WI38 (cell line): Measurements from ENCODE around the gene TTLL12.

Experiments
- H3K4me3 ChIP-seq: 2 replicates; pipeline ENCODE4 v1.5.1; 2011; ENCODE audit warnings: low read depth, mild to moderate bottlenecking, control low read depth, low read length
- TF ChIP-seq, protein P1 (sequence below): IDR thresholded peaks from 2 replicates; pipeline ENCODE4 v1.5.1; 2012; ENCODE audit warnings: low read depth, mild to moderate bottlenecking, control low read depth, low read length

The TTLL12 gene

DNA sequence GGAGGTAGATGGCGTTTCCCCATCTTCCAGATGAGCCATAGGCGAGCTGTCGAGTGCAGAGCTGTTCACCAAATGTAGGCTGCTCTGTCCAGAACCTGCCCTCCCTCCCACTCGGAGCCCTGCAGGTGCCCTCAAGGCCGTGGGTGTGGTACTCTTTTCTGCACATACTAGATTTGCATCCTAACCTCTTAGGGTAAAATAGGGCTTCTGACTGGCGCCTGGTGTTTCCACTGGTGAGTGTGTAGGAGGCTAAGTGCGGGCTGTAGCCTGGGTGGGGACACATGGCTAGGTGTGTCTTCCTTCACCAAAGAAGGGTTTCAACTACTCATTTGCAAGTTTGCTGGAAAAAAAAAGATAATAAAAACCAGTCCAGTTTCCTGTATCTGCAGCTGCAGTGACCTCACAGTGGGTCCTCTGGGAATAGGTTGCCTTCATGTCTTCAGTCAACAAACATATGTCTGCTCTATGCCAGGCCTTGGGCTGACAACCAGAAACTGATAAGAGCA is 67.9 kb downstream of the TTLL12 start:
- H3K4me3 ChIP-seq = no peak overlapping the region
- TF ChIP-seq, protein P1, sequence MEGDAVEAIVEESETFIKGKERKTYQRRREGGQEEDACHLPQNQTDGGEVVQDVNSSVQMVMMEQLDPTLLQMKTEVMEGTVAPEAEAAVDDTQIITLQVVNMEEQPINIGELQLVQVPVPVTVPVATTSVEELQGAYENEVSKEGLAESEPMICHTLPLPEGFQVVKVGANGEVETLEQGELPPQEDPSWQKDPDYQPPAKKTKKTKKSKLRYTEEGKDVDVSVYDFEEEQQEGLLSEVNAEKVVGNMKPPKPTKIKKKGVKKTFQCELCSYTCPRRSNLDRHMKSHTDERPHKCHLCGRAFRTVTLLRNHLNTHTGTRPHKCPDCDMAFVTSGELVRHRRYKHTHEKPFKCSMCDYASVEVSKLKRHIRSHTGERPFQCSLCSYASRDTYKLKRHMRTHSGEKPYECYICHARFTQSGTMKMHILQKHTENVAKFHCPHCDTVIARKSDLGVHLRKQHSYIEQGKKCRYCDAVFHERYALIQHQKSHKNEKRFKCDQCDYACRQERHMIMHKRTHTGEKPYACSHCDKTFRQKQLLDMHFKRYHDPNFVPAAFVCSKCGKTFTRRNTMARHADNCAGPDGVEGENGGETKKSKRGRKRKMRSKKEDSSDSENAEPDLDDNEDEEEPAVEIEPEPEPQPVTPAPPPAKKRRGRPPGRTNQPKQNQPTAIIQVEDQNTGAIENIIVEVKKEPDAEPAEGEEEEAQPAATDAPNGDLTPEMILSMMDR = no peak

DNA sequence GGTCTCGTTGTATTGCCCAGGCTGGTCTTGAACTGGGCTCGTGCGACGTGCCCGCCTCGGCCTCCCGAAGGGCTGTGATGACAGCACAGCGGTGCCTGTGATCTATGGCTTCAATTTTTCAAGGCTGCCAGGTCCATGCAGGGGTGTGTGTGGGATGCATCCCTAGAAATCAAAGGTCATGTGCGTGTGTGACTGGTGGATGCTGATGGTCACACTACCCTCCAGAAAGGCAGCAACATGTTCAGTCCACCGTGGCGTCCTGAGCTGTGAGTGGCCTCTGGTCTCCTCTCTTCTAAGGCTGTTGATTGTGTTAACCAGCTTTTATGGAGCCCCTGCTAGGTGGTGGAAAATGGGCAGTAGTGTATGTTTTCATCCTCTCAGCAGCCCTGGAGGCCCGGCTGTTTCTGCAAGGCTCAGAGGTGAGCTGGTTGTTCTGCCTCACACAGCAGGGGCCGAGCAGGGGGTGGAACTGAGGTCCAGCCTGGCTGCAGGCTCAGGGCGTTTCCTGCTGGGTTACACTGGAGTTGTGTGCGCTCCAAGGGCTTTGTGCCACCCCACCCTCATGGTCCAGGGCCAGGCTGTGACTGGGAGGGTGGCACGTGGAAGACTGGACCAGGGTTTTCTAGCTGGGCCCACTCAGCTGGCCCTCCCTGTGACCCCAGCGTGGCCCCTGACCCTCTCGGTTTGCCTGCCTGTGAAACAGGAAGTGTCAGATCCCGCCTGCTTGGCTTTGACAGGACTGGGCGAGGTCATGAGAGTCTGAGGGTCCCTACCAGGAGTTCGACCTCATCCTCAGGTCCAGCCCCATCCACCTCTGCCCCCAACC is 68.7 kb downstream of the TTLL12 start:
- TF ChIP-seq, protein P1 = no peak
- H3K4me3 ChIP-seq = no peak overlapping the region

DNA sequence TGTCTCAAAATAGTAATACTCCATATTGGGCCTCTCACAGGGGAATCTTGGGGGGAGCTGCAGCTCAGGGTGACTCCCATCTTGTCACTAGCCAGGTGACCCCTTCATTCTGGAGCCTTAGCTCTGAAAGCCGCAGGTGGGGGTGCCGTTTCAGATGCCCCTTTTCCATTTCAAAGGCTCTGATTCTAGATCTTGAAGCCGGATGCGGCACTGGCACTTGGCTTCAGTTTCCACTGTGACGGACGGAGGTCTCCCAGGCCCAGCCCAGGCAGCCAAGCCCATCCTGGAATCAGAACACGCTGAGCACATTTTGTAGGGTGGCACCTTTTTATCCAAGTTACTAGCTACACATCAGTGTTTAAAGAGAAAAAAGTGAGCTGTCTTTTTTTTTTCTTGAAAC is 70.0 kb downstream of the TTLL12 start:
- TF ChIP-seq, protein P1 = no peak
- H3K4me3 ChIP-seq = no peak overlapping the region
